ENCODE data around the gene GNB1L.

DNA sequence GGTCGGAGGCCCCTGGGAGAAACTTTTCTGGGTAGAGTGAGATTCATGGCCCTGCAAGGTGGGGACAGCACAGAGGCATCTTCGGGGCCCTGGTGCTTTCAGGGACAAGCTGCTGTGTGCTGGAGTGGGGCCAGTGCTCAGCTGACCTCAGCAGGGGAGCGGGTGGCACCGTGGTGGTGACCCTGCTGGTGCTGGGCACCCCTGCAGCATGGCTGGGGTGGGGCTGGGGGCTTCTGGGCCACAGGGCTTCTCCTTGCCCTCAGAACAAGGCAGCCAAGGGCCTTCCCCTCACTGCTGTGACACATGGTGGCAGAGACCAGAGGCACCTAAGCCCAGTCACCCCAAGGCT, 24.9 kb upstream of the GNB1L start:
- TF ChIP-seq, protein P1, sequence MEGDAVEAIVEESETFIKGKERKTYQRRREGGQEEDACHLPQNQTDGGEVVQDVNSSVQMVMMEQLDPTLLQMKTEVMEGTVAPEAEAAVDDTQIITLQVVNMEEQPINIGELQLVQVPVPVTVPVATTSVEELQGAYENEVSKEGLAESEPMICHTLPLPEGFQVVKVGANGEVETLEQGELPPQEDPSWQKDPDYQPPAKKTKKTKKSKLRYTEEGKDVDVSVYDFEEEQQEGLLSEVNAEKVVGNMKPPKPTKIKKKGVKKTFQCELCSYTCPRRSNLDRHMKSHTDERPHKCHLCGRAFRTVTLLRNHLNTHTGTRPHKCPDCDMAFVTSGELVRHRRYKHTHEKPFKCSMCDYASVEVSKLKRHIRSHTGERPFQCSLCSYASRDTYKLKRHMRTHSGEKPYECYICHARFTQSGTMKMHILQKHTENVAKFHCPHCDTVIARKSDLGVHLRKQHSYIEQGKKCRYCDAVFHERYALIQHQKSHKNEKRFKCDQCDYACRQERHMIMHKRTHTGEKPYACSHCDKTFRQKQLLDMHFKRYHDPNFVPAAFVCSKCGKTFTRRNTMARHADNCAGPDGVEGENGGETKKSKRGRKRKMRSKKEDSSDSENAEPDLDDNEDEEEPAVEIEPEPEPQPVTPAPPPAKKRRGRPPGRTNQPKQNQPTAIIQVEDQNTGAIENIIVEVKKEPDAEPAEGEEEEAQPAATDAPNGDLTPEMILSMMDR (IDR thresholded peaks at IDR 0.05; ENCODE audit: low read depth, low read length), result no peak
- no peak for TF ChIP-seq EZH2phosphoT487 (IDR thresholded peaks at IDR 0.05; ENCODE audit: low read depth)
